ENCODE results near the gene HADHB.
A peak's percentile ranks its signal among the peaks of the same experiment; 100 is the strongest.

The HADHB gene

GRCh38 chr2:26244309-26245230 is at the start of gene HADHB, which contains the start of gene HADHA:
TSS of gene HADHB (plus strand) at chr2:26244939. CDS start at chr2:26254255, 9,316 bp downstream.
TSS of gene HADHA (minus strand) at chr2:26244632. CDS start at chr2:26244596, 36 bp downstream.
- peak; percentile 85 for DNase-seq

GRCh38 chr2:26195040-26195984 is 49.4 kb upstream of the HADHB start:
- DNase-seq = no peak

GRCh38 chr2:26196683-26197418 is 47.9 kb upstream of the HADHB start:
- DNase-seq = no peak

GRCh38 chr2:26197516-26197915 is 47.2 kb upstream of the HADHB start:
- DNase-seq = no peak

GRCh38 chr2:26202981-26203490 is 41.7 kb upstream of the HADHB start:
- DNase-seq = no peak

GRCh38 chr2:26203906-26204305 is 40.8 kb upstream of the HADHB start:
- no peak for DNase-seq

GRCh38 chr2:26212011-26212410 is 32.7 kb upstream of the HADHB start:
- no peak for DNase-seq

GRCh38 chr2:26214759-26215158 is 30.0 kb upstream of the HADHB start:
- DNase-seq = no peak

- no peak for DNase-seq
Measured at GRCh38 chr2:26215833-26216232, 28.9 kb upstream of the HADHB start.

- DNase-seq = no peak
Measured at GRCh38 chr2:26216587-26216986, 28.2 kb upstream of the HADHB start.

- no peak for DNase-seq
Measured at GRCh38 chr2:26217720-26218119, 27.0 kb upstream of the HADHB start.

- no peak for DNase-seq
Measured at GRCh38 chr2:26223018-26223417, 21.7 kb upstream of the HADHB start.

- DNase-seq = no peak
Measured at GRCh38 chr2:26224095-26224494, 20.6 kb upstream of the HADHB start.

GRCh38 chr2:26229595-26229994 is 15.1 kb upstream of the HADHB start:
- no peak for DNase-seq

- DNase-seq = no peak
Measured at GRCh38 chr2:26230806-26231205, 13.9 kb upstream of the HADHB start.

- DNase-seq = no peak
Measured at GRCh38 chr2:26235089-26235488, 9.7 kb upstream of the HADHB start.

- DNase-seq = no peak
Measured at GRCh38 chr2:26237868-26238267, 6.9 kb upstream of the HADHB start.

- DNase-seq = no peak
Measured at GRCh38 chr2:26238311-26238958, 6.3 kb upstream of the HADHB start.

- no peak for DNase-seq
Measured at GRCh38 chr2:26241928-26242436, 2.8 kb upstream of the HADHB start.

- no peak for DNase-seq
Measured at GRCh38 chr2:26243470-26244308, 1.1 kb upstream of the HADHB start.

Measured in CD4-positive, alpha-beta T cell treated with Interleukin-17A for 4 hours (primary cell).